ENCODE results near the gene LLCFC1. TPM values are rescaled to one million over a fixed set of nuclear protein-coding genes. Genes with fewer than 3 reads are reported as not detected.

Gene LLCFC1
- total RNA-seq, 2 experiments from 2014 or later = not detected

GRCh38 chr7:142923391-142923790 is 15.9 kb upstream of the LLCFC1 start:
- ChIA-PET CTCF (interaction anchor here (0.8 to 1.2 kb wide), 2 partner anchors 51 to 80 kb away, joined by 3 read pairs; no protein-coding TSS in a partner anchor), POLR2A (no interaction called here)
- no peaks in the 10 kb centered on the region for H3K9me3 Mint-ChIP-seq
- no peak overlapping the region for H3K4me3 Mint-ChIP-seq
- TF ChIP-seq CTCF (IDR thresholded peaks at IDR 0.05) = no peak
- DNase-seq = no peak
- ATAC-seq = no peak
- H3K27ac Mint-ChIP-seq = no peak overlapping the region
- intact Hi-C loops (cut with micrococcal nuclease) = no loop called here
- H3K27me3 Mint-ChIP-seq = no peaks in the 10 kb centered on the region
- H3K4me1 Mint-ChIP-seq (ENCODE audit: low read depth) = no peaks in the 10 kb centered on the region
- no peaks in the 10 kb centered on the region for H3K36me3 Mint-ChIP-seq (ENCODE audit: low read depth)

DNA sequence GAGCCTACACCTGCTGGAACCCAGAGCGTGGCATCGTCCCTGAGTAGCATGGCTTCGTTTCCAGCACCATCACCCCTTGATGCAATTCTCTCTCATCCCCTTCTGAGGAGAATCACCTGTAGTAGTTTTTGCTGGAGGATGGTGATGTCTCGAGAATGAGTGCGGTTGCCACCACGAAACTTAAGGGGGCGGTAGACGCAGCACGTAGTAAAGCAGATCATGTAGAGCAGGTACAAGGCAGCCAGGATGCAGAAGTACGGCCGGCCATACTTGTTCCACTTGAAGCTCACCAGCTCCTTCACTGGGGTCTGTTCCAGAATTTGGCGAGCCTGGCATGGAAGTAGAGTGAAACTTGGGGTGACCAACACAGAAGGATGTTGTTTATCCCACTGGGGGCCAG is 13.9 kb upstream of the LLCFC1 start:
- TF ChIP-seq CTCF (IDR thresholded peaks at IDR 0.05) = no peak
- intact Hi-C loops (cut with micrococcal nuclease) = no loop called here
- Mint-ChIP-seq H3K27me3 (no peaks in the 10 kb centered on the region), H3K9me3 (no peaks in the 10 kb centered on the region), H3K36me3 (ENCODE audit: low read depth) (no peaks in the 10 kb centered on the region), H3K4me1 (ENCODE audit: low read depth) (no peaks in the 10 kb centered on the region), H3K27ac (no peak overlapping the region), H3K4me3 (no peak overlapping the region)
- ATAC-seq (no peak), DNase-seq (peak; percentile 26)
- CTCF ChIA-PET = interaction anchor here (1.5 to 2.2 kb wide), 2 partner anchors 9 to 44 kb away, joined by 4 to 7 read pairs; no protein-coding TSS in a partner anchor
- POLR2A ChIA-PET = no interaction called here

- no peaks in the 10 kb centered on the region for H3K4me1 Mint-ChIP-seq (ENCODE audit: low read depth)
- POLR2A ChIA-PET = no interaction called here
- intact Hi-C loops (cut with micrococcal nuclease) = no loop called here
- no peaks in the 10 kb centered on the region for H3K36me3 Mint-ChIP-seq (ENCODE audit: low read depth)
- no peaks in the 10 kb centered on the region for H3K27me3 Mint-ChIP-seq
- H3K27ac Mint-ChIP-seq = no peak overlapping the region
- H3K4me3 Mint-ChIP-seq = no peak overlapping the region
- no peak for DNase-seq
- TF ChIP-seq CTCF (IDR thresholded peaks at IDR 0.05) = no peak
- no peaks in the 10 kb centered on the region for H3K9me3 Mint-ChIP-seq
- CTCF ChIA-PET = no interaction called here
- no peak for ATAC-seq
Measured at GRCh38 chr7:142927085-142927745, 12.1 kb upstream of the LLCFC1 start.

GRCh38 chr7:142927949-142928348 is 11.3 kb upstream of the LLCFC1 start:
- intact Hi-C loops (cut with micrococcal nuclease) = no loop called here
- ChIA-PET CTCF (no interaction called here), POLR2A (no interaction called here)
- no peaks in the 10 kb centered on the region for H3K36me3 Mint-ChIP-seq (ENCODE audit: low read depth)
- no peaks in the 10 kb centered on the region for H3K27me3 Mint-ChIP-seq
- no peaks in the 10 kb centered on the region for H3K9me3 Mint-ChIP-seq
- H3K4me1 Mint-ChIP-seq (ENCODE audit: low read depth) = no peaks in the 10 kb centered on the region
- DNase-seq = no peak
- no peak overlapping the region for H3K27ac Mint-ChIP-seq
- no peak overlapping the region for H3K4me3 Mint-ChIP-seq
- no peak for ATAC-seq
- no peak for TF ChIP-seq CTCF (IDR thresholded peaks at IDR 0.05)

- TF ChIP-seq CTCF (IDR thresholded peaks at IDR 0.05) = no peak
- POLR2A ChIA-PET = no interaction called here
- Mint-ChIP-seq H3K36me3 (ENCODE audit: low read depth) (no peaks in the 10 kb centered on the region), H3K27me3 (no peaks in the 10 kb centered on the region), H3K9me3 (no peaks in the 10 kb centered on the region), H3K27ac (no peak overlapping the region), H3K4me3 (no peak overlapping the region), H3K4me1 (ENCODE audit: low read depth) (no peaks in the 10 kb centered on the region)
- CTCF ChIA-PET = no interaction called here
- DNase-seq (no peak), ATAC-seq (no peak)
- intact Hi-C loops (cut with micrococcal nuclease) = no loop called here
Measured at GRCh38 chr7:142930126-142930730, 9.1 kb upstream of the LLCFC1 start.
